Measurements from ENCODE around the gene BPHL.
"Not testable (repeated sequence)": the region's sequence is repeated elsewhere in the genome, so short reads cannot be mapped to it uniquely, and the experiment has no call there.

Gene BPHL

GRCh38 chr6:3118353-3119039, at the start of gene BPHL:
BPHL (plus strand) TSS chr6:3118711; CDS start chr6:3118741, 30 bp downstream.
- DNase-seq, result peak; percentile 88

GRCh38 chr6:3071568-3071967, 46.9 kb upstream of the BPHL start:
- no peak for DNase-seq

GRCh38 chr6:3072798-3073197, 45.7 kb upstream of the BPHL start:
- no peak for DNase-seq

GRCh38 chr6:3073382-3073781, 45.1 kb upstream of the BPHL start:
- DNase-seq, result no peak

- no peak for DNase-seq
These were observed 42.8 kb upstream of the BPHL start for GRCh38 chr6:3075772-3076113.

- no peak for DNase-seq
These were observed 42.2 kb upstream of the BPHL start for GRCh38 chr6:3076320-3076719.

- DNase-seq, result no peak
These were observed 41.1 kb upstream of the BPHL start for GRCh38 chr6:3077430-3077829.

GRCh38 chr6:3078952-3079351, 39.6 kb upstream of the BPHL start:
- DNase-seq, result not testable (repeated sequence)

- no peak for DNase-seq
These were observed 38.8 kb upstream of the BPHL start for GRCh38 chr6:3079682-3080081.

- DNase-seq, result no peak
These were observed 36.6 kb upstream of the BPHL start for GRCh38 chr6:3081960-3082359.

- no peak for DNase-seq
These were observed 33.4 kb upstream of the BPHL start for GRCh38 chr6:3085074-3085473.

- DNase-seq, result no peak
These were observed 32.1 kb upstream of the BPHL start for GRCh38 chr6:3086282-3086946.

GRCh38 chr6:3088446-3088845, 30.1 kb upstream of the BPHL start:
- no peak for DNase-seq

GRCh38 chr6:3088968-3089367, 29.5 kb upstream of the BPHL start:
- no peak for DNase-seq

- DNase-seq, result no peak
These were observed 28.5 kb upstream of the BPHL start for GRCh38 chr6:3090013-3090412.

- no peak for DNase-seq
These were observed 23.7 kb upstream of the BPHL start for GRCh38 chr6:3094815-3095214.

- DNase-seq, result no peak
These were observed 15.6 kb upstream of the BPHL start for GRCh38 chr6:3102875-3103274.

GRCh38 chr6:3108746-3109414, 9.6 kb upstream of the BPHL start:
- no peak for DNase-seq

GRCh38 chr6:3109761-3110160, 8.8 kb upstream of the BPHL start:
- no peak for DNase-seq

GRCh38 chr6:3114377-3114776, 4.1 kb upstream of the BPHL start:
- DNase-seq, result no peak

GRCh38 chr6:3117912-3118352, 579 bp upstream of the BPHL start:
- no peak for DNase-seq

GRCh38 chr6:3119040-3119723, 671 bp downstream of the BPHL start:
- no peak for DNase-seq

- no peak for DNase-seq
These were observed 2.2 kb downstream of the BPHL start for GRCh38 chr6:3120765-3121089.

GRCh38 chr6:3122823-3123182, 4.3 kb downstream of the BPHL start:
- DNase-seq, result no peak
